Uterus (tissue), 2 donors: Measurements from ENCODE around the gene POLA2.

Source experiments
- POLR2A ChIP-seq, 2 donors: fragments of 450-650 bp; IDR thresholded peaks; one replicate each; pipeline ENCODE4 v1.6.1; 2016; ENCODE audit warnings: antibody characterized with exemption in 2 of 2, mild to moderate bottlenecking in 1 of 2, moderate library complexity in 1 of 2
- TF ChIP-seq, protein P1 (sequence below), 4 experiments: fragments of 200-600 bp in 2 of 4; fragments of 450-650 bp in 2 of 4; sonication (generic) in 2 of 4; IDR thresholded peaks; one replicate each; pipeline ENCODE4 v1.5.1; 2016 to 2019; ENCODE audit warnings: antibody characterized with exemption in 4 of 4, mild to moderate bottlenecking in 2 of 4, moderate library complexity in 1 of 4

GRCh38 chr11:65261591-65262380 lies at the start of gene POLA2:
- TF ChIP-seq, protein P1, sequence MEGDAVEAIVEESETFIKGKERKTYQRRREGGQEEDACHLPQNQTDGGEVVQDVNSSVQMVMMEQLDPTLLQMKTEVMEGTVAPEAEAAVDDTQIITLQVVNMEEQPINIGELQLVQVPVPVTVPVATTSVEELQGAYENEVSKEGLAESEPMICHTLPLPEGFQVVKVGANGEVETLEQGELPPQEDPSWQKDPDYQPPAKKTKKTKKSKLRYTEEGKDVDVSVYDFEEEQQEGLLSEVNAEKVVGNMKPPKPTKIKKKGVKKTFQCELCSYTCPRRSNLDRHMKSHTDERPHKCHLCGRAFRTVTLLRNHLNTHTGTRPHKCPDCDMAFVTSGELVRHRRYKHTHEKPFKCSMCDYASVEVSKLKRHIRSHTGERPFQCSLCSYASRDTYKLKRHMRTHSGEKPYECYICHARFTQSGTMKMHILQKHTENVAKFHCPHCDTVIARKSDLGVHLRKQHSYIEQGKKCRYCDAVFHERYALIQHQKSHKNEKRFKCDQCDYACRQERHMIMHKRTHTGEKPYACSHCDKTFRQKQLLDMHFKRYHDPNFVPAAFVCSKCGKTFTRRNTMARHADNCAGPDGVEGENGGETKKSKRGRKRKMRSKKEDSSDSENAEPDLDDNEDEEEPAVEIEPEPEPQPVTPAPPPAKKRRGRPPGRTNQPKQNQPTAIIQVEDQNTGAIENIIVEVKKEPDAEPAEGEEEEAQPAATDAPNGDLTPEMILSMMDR (IDR thresholded peaks at IDR 0.05): no peak
- peak; percentile 63 to 88 for TF ChIP-seq POLR2A (IDR thresholded peaks at IDR 0.05)
